GM19023 (cell line): Measurements from ENCODE around the gene DACH1.
"Not testable (repeated sequence)": the region's sequence is repeated elsewhere in the genome, so short reads cannot be mapped to it uniquely, and the experiment has no call there.

Source experiments
- ATAC-seq: cut with Tn5 transposase; IDR thresholded peaks from one replicate; pipeline ENCODE4 v1.9.1; 2021; ENCODE audit warnings: mild to moderate bottlenecking, moderate library complexity; ENCODE audit not compliant: unreplicated experiment

DACH1 gene

DNA sequence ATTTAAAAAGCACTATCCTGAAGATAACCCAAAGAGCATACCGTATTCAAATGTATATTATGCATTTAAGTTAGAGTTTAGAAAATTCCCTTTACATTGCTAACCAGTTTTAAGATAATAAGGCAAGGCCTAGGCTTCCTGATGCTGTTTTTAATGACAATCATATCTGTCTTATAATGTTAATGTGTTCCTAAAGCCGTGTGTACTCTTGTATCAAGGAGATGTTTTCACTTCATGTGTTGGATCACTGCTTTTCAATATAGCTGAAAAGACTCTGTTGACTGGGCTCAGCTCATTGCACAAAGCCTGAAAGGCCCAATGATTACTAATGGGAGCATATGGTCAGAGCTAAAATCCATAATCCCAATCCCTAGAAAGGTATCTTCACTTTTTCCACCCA lies 81.6 kb downstream of the DACH1 start:
- no peak for ATAC-seq

DNA sequence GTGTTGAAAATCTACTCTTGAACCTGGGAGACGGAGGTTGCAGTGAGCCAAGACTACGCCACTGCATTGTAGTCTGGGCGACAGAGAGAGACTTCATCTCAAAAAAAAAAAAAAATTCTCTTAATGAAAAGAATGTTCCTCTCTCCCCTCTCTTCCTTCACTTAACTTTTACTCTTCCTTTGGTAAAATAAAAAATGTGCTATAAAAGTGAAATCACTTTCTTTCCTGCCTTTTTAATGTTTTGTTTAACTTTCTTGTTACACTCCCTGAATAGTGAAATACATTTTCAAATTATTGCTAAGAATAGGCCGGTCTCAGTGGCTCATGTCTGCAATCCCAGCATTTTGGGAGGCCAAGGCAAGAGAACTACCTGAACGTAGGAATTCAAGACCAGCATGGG lies 86.5 kb downstream of the DACH1 start:
- no peak for ATAC-seq

DNA sequence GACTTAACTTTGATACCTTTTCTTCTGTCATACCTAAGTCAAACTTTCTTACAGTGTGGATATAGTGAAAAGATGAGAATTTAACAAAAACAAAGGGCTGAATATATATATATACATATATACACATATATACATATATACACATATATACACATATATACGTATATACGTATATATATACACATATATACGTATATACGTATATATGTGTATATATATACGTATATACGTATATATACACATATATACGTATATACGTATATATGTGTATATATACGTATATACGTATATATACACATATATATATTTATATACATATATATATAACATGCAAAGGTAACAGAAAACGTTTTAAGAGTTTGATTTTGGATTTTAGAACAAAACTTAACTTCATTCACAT lies 88.0 kb downstream of the DACH1 start:
- not testable (repeated sequence) for ATAC-seq

DNA sequence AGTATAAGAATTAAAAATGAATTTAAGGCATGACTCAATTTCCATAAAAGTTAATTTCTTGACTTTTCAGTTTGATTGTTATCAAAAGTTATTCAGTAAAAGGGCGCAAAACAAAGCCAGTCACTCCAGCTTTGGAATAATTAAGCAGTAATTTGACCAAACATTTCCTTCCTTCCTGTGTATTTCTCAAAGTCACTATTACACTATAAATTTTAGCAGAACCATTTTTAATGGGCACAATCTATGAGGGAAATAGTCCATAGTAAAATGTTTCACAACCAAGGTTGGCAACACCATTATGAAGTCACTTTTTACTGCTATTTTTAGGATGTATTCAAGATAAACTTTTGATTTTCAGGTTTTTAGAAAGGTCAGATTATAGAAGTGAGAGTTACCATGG lies 91.0 kb downstream of the DACH1 start:
- no peak for ATAC-seq

DNA sequence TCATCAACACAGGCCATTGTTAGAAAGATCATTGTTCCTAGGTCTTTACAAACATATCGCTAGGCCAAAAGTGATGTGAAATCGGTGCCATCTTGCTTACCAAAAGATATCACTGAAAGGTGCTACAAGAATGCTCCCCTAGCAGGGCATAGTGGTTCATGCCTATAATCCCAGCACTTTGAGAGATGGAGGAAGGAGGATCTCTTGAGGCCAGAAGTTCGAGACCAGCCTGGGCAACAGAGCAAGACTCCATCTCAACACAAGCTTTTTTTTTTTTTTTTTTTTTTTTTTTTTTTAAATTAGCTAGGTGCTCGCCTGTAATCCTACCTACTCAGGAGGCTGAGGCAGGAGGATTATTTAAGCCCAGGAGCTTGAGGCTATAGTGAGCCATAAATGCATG lies 92.1 kb downstream of the DACH1 start:
- ATAC-seq = no peak

DNA sequence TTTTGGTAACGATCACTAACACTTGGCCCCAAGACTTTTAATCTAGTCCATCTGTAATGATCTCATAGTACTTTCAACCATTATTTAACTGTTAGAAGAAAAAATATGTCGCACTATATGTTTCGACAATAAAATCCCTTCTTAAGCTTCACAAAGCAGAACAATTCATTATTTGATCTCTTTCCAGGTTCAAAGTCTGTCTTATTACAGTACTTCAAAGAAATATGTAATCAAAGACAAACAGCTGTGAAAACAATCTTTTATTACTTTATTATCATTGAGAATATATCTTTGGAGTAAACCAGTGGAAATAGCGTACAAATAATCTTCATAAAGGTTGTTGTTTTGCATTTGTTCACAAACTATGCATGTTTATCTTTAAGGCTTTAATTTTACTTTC lies 93.5 kb downstream of the DACH1 start:
- ATAC-seq = no peak

DNA sequence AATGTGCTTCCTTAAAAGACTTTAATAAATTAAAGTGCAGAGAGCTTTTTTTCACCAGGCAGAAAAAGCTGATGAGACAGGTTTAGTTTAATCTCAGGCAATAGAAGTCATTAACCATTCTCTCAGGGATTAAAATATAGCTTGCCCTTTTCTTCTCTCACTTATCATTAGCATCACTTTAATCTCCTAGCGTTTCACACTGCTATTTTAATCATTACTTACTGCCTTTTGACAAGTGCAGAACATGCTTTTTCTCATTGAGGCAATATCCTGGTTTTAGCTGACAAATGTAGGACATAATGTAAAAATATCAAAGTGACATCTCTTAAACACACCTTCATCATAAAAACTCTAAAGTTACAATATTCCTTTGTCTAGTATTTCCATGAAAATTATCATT lies 94.6 kb downstream of the DACH1 start:
- no peak for ATAC-seq

DNA sequence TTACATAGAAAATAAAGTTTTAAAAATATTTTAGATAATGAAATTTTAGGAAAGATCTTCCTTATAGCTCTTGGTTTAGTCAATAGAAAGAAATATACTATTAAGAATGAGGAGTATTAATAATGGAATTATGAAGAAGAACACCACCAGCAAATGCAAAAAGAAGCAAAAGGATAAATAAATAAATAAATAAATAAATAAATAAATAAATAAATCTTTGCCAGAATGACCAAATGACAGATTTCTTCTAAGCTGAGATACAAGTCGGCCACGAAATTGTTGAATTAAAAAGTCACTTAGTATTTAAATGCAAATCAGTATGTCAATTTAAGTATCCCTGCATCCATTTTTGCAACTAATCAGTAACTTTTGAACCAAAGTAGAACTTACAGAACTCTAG lies 95.9 kb downstream of the DACH1 start:
- no peak for ATAC-seq

DNA sequence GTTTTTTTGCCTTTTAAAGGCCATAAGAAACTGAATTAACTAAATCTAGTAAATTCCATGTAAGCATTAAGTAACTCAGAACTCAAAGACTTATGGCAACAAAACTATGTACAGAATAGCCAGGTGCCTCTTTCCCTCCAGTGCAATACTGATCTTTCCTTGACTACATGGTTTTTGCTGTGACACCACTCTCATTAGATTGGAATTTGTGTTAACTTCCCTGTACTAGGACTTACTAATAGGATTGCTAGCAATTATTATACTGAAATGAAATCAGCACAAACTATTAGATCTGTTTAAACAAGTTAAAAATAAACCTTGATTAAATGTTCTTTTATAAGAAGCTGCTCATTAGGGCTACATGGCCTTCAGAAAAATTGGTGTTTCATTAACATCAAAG lies 96.3 kb downstream of the DACH1 start:
- ATAC-seq = no peak

DNA sequence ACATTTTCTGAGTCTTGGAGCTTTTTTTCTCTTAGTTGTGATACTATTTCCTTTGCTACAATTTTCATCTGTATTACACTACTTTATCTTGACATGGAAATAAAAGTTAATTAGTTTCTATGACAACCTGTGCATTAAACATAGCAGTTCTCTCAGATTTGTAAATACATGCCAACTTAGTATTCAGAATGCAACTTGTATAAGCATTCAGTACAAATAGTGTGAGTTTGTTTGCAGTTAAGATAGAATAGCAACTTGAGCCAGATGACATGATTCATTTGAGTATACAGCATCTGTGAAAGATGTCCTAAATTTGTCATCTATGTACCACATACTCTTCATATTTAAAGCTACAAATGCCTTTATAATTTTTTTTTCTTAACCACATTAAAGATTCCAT lies 98.1 kb downstream of the DACH1 start:
- ATAC-seq = no peak

DNA sequence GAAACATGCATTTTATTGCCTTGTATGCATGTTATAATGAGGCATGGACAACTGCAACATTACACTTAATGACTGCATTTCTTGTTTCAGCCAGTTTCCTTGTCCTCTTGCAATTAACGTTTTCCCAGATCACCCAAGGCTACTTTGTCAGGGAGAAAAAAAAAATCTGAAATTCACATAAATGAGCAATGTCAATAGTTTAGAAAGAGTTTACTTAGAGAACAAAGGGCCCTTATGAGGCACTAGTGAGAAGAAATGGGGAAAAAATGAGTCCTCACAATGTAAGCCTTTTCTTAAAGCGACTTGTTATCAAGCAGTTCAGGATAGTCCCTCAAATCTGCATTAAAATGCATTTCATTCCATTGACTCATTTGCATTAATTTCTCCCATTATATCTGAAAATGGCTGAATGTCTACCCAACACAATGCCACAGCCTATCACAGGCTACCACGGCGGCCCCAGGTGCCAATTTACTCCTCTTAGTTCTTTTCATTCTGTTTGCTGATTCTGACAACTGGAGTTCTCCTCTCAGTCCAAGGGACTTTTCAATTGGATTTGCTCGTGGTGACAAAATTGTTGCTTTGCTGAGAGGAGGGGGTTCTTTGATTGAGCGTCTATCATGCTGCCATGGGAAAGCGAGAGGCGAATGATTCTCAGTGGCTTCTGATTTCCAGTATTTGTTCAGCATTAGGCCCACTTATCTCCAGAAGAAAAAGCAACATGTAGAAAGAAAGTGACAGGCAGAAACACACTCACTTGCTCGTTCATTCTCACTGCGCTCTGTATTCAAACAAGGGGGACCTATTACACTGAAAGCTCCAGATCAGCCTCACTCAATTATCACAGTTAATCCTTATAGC lies 107.1 kb downstream of the DACH1 start:
- ATAC-seq = no peak

DNA sequence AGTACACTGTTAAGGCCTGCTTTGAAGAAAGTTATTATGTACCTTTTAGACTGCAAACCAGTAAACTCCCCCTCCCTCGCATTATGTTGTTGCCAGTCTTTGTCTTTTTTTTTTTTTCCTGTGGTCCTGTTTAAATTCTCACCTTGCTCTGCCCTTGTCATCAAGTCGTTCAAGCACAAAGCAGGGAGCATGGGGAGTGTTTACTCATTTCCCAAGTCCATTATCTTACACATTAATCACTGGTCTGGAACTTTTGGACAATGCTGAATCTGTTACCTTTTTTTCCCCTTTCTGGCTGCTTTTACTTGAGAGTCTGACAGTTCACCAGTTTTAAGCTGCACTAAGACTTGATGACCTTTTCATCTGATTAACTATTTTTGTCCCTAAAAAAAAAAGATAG lies 108.2 kb downstream of the DACH1 start:
- ATAC-seq = no peak

DNA sequence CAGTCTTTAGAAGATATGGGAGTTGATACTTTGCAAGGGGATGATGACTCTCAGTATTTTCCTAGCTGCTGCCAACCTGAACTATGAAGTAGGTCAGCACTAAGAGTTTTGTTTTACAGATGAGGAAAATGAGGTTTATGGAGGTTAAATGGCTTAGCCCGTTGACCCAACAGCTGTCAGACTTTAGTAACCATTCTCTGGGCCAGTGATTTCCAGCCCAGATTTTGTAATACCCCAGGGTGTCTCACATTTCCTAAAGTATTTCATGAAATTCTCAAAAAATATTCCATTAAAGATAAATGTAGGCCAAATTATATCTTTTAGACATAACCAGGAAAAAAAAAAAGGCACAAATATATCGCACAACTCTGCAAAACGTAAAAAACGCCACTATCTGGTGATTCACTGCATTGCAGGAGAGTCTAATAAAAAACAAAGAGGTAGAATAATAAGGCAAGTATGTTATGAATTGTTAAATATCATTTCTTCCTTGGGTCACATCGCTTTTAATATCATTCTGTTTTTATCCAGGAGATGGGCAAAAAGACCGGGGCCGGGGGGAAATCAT lies 112.5 kb downstream of the DACH1 start:
- ATAC-seq = no peak

DNA sequence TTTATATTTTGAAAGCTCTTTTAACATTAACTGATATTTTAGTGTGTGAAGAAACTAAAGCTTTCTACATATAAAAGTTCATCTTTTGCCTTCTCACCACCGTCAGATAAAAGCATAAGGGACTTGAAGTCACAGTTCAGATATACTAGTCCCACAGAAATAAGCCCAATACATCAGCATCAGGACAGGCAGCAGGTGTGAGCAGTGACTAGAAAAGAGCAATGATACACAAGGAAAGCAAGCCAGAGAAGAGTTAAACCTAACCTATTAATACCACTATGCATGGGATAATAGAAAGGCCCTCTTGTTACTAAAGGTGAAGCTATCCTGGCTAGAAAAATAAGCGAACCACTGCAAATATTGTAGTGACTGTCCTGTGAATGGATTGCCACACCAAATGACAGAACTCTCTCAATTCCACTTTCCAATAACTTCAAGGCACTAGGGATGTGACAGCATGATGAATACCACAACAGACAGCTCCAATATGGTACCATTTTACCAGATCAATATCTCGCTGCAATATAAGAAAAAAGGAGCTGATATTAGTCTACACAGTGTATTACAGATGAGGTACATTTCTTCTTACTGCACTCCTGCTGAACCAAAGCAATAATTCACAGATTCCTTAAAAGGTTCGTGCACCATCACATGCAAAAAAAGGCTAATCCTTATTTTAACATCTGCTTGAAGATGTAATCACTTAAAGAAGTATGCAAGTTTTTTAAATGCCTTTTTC lies 114.1 kb downstream of the DACH1 start:
- ATAC-seq = no peak

DNA sequence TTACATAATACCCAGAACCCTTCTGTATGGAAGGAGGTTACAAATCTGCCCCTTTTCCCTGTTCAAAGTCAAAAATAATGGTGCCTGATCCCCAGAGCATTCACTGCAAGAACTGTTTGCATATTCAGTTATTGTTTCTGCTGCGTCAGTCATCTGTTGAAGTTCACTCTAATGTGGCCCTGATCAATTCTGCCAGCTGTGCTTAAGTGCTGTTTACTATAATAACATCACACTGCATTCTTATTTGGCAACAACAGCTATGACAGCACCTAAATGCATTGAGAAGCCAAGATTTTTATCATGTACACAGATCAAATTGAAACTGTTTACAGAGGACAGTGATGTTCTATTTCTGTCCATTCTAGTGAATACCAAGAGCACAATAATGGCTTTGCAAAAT lies 115.9 kb downstream of the DACH1 start:
- ATAC-seq = no peak

DNA sequence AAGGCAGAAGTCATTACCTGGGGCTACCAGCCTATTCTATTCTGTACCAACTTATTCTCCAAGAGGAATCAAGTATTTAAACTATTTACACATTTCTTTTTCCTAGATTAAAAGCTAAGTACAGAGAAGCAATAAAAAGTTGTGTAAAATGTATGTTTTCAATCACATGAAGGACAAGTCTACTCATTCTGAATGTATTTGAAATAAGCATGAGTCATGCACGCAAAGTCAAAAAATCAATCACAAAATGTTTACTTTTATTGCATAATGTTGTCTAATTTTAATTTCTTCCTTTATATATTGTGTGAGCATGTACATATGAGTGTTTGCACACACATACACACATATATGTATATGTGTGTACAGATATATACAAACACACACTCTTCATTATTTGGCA lies 136.7 kb downstream of the DACH1 start:
- no peak for ATAC-seq

DNA sequence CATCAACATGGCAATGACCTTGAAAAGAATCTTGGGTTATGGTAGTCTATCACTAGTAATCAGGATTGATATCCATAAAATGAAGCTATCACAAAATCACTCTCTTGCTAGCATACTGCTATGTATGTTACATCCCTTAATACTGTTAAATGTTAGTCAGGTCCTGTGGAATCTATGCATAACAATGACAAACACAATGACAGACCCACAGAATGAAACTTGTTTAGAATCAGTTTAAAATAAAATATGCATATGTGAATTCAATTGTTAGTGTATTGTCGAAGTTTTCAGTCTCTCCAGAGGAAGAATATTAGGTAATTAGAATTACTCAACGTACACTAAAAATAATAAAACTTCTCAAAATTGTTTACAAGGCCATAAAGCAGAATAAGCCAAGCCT lies 137.6 kb downstream of the DACH1 start:
- no peak for ATAC-seq

DNA sequence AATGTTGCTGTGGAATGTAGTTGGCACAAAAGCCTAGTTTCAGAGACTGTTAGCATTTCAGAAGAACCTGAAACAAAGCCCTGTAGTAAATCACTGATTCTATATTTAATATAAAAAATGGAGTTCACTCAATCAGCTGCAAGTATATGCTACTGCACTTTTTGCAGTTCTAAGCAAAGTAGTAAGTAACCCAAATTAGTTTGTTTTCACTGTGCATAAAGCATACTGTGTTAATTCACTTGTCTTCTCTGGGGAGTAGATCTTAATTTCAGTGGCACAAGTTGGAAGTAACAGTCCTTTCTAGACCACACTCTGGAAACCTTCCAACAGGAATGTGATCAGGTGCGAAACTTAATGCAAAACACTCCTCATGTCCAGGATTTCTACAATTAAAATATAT lies 139.3 kb downstream of the DACH1 start:
- ATAC-seq = no peak

DNA sequence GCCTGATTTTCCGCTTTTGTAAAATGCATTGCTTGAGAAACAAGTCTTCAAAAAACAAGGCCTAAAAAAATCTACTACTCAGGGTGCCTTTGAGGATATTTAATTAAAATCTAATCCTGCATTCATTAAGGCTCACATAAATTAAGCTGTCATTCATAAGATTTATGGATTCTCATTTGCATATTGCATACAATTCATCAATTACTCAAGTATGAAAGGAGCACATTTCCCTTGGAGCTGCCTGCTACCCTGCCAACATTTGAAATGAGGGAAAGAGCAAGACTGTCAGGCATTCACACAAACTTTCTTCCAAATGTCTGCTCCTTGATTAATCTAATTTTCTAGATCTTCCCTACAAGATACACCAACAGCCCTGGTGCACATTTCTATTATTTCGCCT lies 140.0 kb downstream of the DACH1 start:
- ATAC-seq = no peak

DNA sequence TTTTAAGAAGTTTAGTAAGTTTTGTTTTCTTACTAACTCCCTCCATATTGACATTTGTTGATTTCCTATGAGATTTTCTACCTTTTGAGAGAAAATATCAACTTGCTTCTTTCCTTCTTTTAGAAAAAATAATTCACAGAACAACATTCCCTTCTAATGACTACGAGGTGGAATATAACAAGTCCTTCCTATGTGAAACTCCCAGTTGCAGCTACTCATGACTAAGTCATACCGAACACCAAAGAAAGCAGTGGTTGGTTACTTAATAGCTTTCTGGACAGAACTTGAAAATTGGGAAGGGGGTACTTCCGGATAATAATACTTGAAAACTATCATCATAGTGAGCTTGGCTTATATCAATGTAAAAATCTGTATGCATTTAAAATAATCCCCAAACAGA lies 144.8 kb downstream of the DACH1 start:
- no peak for ATAC-seq

DNA sequence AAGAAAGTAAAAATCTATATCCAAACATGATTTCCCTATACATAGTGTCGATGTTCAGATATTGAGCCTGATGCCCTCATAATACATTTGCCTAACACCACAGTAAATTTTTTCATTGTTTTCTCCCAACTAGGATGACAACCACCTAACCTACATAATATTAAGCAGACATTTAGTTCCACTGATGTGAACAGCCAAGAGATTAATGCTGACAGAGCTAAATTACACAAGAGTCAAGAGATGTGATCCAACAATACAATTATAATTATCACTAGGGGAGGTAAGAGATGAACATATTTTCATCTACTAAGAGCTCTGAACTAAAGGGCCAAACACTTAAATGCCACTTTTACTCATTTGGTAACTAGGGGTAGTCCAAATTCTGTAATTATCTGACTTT lies 145.9 kb downstream of the DACH1 start:
- ATAC-seq = no peak

DNA sequence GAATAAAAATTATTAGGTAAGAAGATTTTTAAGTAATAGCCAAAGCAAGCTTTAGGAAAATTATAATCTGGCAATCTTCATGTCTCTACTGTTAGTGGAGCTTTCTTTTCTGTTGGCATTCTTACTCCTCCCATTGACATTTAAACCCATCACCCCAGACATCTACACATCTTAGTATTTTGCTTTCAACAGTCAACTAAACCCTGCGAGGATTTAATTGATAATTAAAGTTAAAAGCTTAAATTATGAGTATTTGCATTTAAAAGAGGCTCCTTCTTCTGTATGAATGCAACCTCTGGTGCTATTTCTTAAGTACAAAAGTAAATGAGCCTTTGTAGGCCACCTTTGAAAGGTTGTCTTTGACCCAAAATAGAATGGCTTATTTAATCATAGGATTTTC lies 148.1 kb downstream of the DACH1 start:
- ATAC-seq = no peak
